Bronchial epithelial cell (primary cell): ENCODE data around the gene GPR141. TPM values are rescaled to one million over a fixed set of nuclear protein-coding genes. Genes with fewer than 3 reads are reported as not detected.

Experiments
- DNase-seq: peaks from one replicate; pipeline ENCODE4 v3.0.0-alpha.2; 2010; ENCODE audit warnings: low read depth
- FAIRE-seq: peaks from 2 replicates; lab custom pipeline; 2011; peaks lifted over from hg19 to GRCh38; lab: Jason Lieb, UNC
- H3K27me3 ChIP-seq: 2 replicates; pipeline ENCODE4 v1.5.1; 2011; ENCODE audit warnings: low read length; ENCODE audit not compliant: control insufficient read depth, insufficient read depth
- H3K36me3 ChIP-seq: 2 replicates; pipeline ENCODE4 v1.5.1; 2011; ENCODE audit warnings: low read length; ENCODE audit not compliant: control insufficient read depth, insufficient read depth
- H3K4me3 ChIP-seq: 2 replicates; pipeline ENCODE4 v1.5.1; 2011; ENCODE audit warnings: mild to moderate bottlenecking, low read depth, low read length, control low read depth
- total RNA-seq: library from RNA; depleted of rRNA; stranded (reverse); fragments of >200 nt; gene quantifications from 2 replicates; pipeline ENCODE4 v1.2.1, GENCODE V29; 2014
- TF ChIP-seq, protein P1 (sequence below): IDR thresholded peaks from 2 replicates; pipeline ENCODE4 v1.5.1; 2011; ENCODE audit warnings: mild to moderate bottlenecking, moderate library complexity, low read length, control low read depth, inconsistent platforms; ENCODE audit not compliant: insufficient read depth, severe bottlenecking

The GPR141 gene
- total RNA-seq, 1 donor from 2014 or later, result 0.26 TPM

DNA sequence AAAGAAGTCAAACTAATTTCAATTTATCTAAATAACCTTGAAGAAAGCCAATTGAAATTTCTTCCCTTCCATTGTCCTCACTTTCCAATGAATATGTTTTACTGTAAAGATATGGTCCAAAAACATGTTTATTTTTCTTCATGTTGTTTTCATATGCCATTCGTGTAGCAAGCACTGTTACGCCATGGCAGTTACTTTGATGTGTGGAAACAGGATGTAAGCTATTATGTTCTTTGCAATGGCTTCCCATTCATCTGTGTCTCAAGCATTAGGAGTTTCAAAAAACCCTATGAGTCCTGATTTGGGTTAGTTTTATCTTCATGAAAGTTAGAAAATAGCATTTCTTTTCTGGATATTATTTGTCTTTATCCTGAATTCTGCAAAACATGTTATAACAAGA is 31.0 kb downstream of the GPR141 start:
- H3K27me3 ChIP-seq, result no peaks in the 10 kb centered on the region
- FAIRE-seq (no peak), DNase-seq (no peak)
- H3K4me3 ChIP-seq, result no peak overlapping the region
- TF ChIP-seq, protein P1, sequence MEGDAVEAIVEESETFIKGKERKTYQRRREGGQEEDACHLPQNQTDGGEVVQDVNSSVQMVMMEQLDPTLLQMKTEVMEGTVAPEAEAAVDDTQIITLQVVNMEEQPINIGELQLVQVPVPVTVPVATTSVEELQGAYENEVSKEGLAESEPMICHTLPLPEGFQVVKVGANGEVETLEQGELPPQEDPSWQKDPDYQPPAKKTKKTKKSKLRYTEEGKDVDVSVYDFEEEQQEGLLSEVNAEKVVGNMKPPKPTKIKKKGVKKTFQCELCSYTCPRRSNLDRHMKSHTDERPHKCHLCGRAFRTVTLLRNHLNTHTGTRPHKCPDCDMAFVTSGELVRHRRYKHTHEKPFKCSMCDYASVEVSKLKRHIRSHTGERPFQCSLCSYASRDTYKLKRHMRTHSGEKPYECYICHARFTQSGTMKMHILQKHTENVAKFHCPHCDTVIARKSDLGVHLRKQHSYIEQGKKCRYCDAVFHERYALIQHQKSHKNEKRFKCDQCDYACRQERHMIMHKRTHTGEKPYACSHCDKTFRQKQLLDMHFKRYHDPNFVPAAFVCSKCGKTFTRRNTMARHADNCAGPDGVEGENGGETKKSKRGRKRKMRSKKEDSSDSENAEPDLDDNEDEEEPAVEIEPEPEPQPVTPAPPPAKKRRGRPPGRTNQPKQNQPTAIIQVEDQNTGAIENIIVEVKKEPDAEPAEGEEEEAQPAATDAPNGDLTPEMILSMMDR, result no peak
- H3K36me3 ChIP-seq, result no peaks in the 10 kb centered on the region

DNA sequence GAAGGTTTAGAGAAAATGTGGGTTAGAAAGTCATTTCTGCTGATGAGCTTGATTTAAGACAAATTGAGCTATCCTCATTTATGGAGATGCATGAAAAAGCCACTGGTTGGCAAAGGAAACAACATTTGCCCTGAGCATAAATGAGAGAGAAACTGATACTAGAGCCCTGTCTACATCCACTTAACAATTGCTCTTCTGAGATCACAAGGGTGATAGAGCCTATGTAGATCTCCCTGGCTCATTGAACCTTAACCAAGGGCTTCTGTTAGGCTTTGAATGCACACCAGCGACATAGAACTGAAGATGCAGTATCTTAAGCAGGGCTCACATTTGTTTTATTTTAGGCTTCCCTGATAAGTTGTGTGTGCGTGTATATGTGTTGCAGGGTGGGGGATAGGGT is 35.0 kb downstream of the GPR141 start:
- TF ChIP-seq, protein P1, result no peak
- DNase-seq (no peak), FAIRE-seq (no peak)
- Histone ChIP-seq H3K27me3 (no peaks in the 10 kb centered on the region), H3K4me3 (no peak overlapping the region), H3K36me3 (no peaks in the 10 kb centered on the region)

DNA sequence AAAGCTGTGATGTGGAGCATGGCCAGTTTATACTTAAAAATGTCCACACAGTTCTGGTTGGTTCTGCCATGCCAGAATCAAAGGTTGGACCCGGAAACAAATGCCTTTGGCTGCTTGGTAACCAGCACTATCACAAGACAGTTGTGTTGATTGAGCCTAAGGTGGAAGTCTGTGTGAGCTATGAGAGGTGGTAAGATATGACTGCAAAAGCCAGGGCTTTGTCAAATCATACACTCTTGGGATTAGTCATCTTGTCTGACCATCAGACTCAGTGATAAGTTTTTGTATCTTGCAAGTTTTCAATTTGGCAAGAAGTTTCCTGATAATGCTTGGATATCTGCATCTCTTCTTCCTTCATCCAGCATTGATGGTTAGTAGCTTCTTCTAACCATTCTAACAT is 35.5 kb downstream of the GPR141 start:
- TF ChIP-seq, protein P1, result no peak
- DNase-seq (no peak), FAIRE-seq (no peak)
- Histone ChIP-seq H3K4me3 (no peak overlapping the region), H3K36me3 (no peaks in the 10 kb centered on the region), H3K27me3 (no peaks in the 10 kb centered on the region)

DNA sequence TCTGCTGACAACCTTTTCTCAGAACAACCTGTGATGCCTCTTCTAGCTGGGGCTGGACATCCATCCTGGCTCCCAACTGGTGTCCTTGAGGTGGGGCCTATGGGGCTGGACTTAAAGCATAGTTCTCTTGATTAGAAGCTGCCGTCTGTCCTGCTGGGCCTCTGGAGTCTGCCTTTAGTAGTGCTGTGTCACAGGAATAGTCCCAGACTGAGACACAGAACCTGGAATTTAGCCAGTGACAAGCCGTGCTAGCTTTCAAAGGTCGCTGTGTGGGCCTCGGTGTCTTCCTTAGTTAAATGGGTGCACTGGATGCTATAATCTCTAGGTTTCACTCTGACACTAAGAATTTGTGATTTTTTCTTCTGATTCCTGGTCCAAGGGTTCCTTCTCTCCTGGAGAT is 41.2 kb downstream of the GPR141 start:
- H3K36me3 ChIP-seq, result no peaks in the 10 kb centered on the region
- no peak for DNase-seq
- TF ChIP-seq, protein P1, result no peak
- H3K27me3 ChIP-seq, result no peaks in the 10 kb centered on the region
- no peak for FAIRE-seq
- no peak overlapping the region for H3K4me3 ChIP-seq

DNA sequence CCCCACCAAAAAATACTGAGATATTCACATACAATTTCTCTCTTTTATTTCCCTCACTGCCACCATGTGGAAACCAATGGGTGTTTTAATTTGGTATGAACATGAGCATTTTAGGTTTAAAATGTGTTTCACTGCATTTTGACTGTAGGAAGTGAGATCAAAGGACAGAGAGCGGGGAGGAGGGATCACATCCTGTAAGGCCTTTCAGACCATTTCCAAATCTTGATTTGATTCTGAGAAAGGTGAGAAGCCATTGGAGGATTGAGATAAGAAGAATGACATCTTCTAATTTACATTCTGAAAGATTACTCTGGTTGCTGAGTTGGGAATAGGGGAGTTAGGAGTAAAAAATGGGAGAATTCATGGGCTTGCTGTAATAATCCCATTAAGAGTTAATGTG is 42.5 kb downstream of the GPR141 start:
- TF ChIP-seq, protein P1, result no peak
- Histone ChIP-seq H3K27me3 (no peaks in the 10 kb centered on the region), H3K4me3 (no peak overlapping the region), H3K36me3 (no peaks in the 10 kb centered on the region)
- FAIRE-seq (no peak), DNase-seq (no peak)

DNA sequence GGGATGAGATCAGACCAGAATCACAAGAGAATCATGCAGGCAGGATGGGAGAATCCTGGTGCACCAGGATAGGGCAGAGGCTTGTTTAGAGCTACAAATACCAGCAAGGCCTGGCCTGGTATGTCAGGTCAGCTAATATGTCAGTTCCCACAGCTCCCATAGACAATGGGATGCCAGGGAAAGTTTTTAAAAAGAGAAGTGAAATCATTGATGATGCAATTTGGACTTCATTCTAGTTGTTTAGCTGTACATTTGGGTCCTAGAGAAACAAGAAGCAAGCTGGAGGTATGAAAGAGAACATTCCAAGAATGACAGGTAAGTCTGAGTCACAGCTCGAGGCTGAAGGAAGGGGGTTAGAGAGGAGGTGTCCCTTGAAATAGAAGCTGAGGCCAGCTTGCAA is 45.2 kb downstream of the GPR141 start:
- peak; percentile 73 for FAIRE-seq
- Histone ChIP-seq H3K36me3 (no peaks in the 10 kb centered on the region), H3K4me3 (no peak overlapping the region), H3K27me3 (no peaks in the 10 kb centered on the region)
- TF ChIP-seq, protein P1, result no peak
- DNase-seq, result peak; percentile 93
